ENCODE data around the gene LIPC. TPM values are rescaled to one million over a fixed set of nuclear protein-coding genes. Genes with fewer than 3 reads are reported as not detected.
A peak's percentile ranks its signal among the peaks of the same experiment; 100 is the strongest.

LIPC gene
- total RNA-seq, 1 donor from 2014 or later, result not detected

GRCh38 chr15:58473724-58474123 lies 41.9 kb downstream of the LIPC start:
- Mint-ChIP-seq H3K27me3 (ENCODE audit: low read depth) (no peaks in the 10 kb centered on the region), H3K27ac (no peak overlapping the region), H3K36me3 (no peaks in the 10 kb centered on the region), H3K4me3 (no peak overlapping the region), H3K9me3 (no peaks in the 10 kb centered on the region), H3K4me1 (peaks cover 37% of the 10 kb centered on the region)
- no peak for TF ChIP-seq CTCF (IDR thresholded peaks at IDR 0.05; ENCODE audit: unreplicated experiment)
- DNase-seq (ENCODE audit: low spot score in 2 of 2, unreplicated experiment in 2 of 2), result no peak

DNA sequence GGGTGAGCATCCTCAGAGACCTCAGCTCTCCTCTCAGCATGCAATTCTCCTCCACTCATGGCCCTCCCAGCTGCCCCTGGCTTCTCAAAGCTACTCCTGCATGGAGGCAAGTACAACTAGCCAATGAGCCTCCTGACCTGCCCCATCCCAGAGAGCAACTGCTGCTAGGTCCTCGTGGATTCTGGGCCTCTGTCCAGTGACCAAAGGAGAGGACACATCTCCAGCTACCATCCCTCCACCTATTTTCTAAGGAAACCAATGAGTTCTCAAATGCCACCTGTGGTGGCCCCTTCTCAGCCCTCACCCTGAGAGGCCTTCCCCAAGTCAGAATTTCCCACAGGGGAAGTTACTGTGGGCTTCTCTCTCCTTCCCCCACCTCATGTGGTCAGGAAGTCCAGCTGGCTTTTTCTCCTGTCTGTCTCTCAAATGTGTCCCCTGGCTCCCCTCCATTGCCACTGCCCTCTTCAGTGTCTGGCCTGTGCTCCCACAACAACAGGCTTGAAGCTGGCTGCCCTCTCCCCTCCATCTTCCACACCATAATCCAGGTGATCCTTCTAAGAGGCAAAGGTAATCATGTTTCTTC lies 43.0 kb downstream of the LIPC start:
- H3K4me1 Mint-ChIP-seq, result peaks cover 33% of the 10 kb centered on the region
- no peaks in the 10 kb centered on the region for H3K36me3 Mint-ChIP-seq

DNA sequence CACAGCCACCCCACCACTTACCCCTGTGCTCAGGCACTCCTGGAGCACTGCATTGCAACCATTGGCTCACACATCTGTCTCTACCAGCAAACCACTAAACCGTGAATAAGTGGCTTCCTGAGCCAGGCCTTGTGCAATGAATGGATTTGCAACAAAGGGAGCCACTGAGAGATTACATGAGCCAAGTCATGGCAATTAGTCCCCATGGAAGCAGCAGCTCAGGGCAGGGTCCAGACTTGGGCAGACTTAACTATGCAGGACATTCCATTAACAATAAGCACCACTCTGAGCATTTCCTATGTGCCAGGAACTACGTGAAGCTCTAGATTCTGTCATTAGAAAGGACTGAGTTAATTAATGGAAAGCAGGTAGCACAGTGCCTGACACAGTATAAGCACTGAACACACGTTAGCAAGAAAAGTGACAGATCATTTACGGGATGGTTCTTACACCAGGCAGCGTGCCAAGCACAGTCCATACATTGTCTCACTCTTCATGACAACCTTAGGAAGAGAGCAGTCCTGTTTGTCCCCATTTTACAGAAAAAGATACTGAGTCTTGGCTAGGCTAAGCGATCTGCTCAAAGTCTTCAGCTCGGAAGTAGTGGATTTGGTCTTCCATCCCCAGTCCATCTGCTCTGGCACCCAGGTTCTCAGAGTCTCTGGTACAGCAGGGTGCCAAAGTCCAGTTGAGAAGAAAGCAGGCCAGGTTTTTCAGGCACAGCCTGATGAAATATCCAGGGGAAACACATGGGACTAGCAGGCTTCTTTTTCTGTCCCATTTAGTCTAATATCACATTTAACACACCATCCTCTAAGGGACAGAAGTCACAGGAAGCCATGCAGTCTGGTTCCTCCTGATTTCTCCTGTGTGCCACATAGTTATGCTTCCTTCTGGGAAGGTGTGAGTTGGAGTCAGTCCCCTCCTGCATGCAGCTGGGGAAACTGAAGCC lies 44.1 kb downstream of the LIPC start:
- H3K36me3 Mint-ChIP-seq, result no peaks in the 10 kb centered on the region

More for the DNA sequence above, 43.0 kb downstream of the LIPC start:
- Mint-ChIP-seq H3K9me3 (no peaks in the 10 kb centered on the region), H3K27ac (no peak overlapping the region), H3K4me3 (no peak overlapping the region), H3K27me3 (ENCODE audit: low read depth) (no peaks in the 10 kb centered on the region)
- DNase-seq (ENCODE audit: low spot score in 2 of 2, unreplicated experiment in 2 of 2), result no peak
- TF ChIP-seq CTCF (IDR thresholded peaks at IDR 0.05; ENCODE audit: unreplicated experiment), result no peak

GRCh38 chr15:58476525-58477162 lies 44.9 kb downstream of the LIPC start:
- no peak for DNase-seq (ENCODE audit: low spot score in 2 of 2, unreplicated experiment in 2 of 2)
- no peak overlapping the region for H3K27ac Mint-ChIP-seq
- no peaks in the 10 kb centered on the region for H3K36me3 Mint-ChIP-seq
- no peaks in the 10 kb centered on the region for H3K27me3 Mint-ChIP-seq (ENCODE audit: low read depth)
- H3K9me3 Mint-ChIP-seq, result no peaks in the 10 kb centered on the region
- no peak for TF ChIP-seq CTCF (IDR thresholded peaks at IDR 0.05; ENCODE audit: unreplicated experiment)
- no peak overlapping the region for H3K4me3 Mint-ChIP-seq
- peaks cover 30% of the 10 kb centered on the region for H3K4me1 Mint-ChIP-seq

More for the DNA sequence above, 44.1 kb downstream of the LIPC start:
- Mint-ChIP-seq H3K27ac (no peak overlapping the region), H3K4me1 (peaks cover 30% of the 10 kb centered on the region), H3K27me3 (ENCODE audit: low read depth) (no peaks in the 10 kb centered on the region), H3K9me3 (no peaks in the 10 kb centered on the region), H3K4me3 (no peak overlapping the region)
- no peak for TF ChIP-seq CTCF (IDR thresholded peaks at IDR 0.05; ENCODE audit: unreplicated experiment)
- DNase-seq (ENCODE audit: low spot score in 2 of 2, unreplicated experiment in 2 of 2), result no peak

- H3K4me1 Mint-ChIP-seq, result peaks cover 30% of the 10 kb centered on the region
- H3K27me3 Mint-ChIP-seq (ENCODE audit: low read depth), result no peaks in the 10 kb centered on the region
- DNase-seq (ENCODE audit: low spot score in 2 of 2, unreplicated experiment in 2 of 2), result no peak
- no peak overlapping the region for H3K4me3 Mint-ChIP-seq
- peak overlapping the region; percentile 17 for H3K27ac Mint-ChIP-seq
- H3K9me3 Mint-ChIP-seq, result no peaks in the 10 kb centered on the region
- H3K36me3 Mint-ChIP-seq, result no peaks in the 10 kb centered on the region
- no peak for TF ChIP-seq CTCF (IDR thresholded peaks at IDR 0.05; ENCODE audit: unreplicated experiment)
Observed at GRCh38 chr15:58477170-58477569, 45.4 kb downstream of the LIPC start.

Measured in mesothelial cell of epicardium (in vitro differentiated cells).